Duodenal mucosa (tissue), 2 donors: ENCODE data around the gene HLA-DQA2.
"Not testable (repeated sequence)": the region's sequence is repeated elsewhere in the genome, so short reads cannot be mapped to it uniquely, and the experiment has no call there.

Source experiments
- H3K27ac ChIP-seq: one replicate; pipeline ENCODE4 v1.7.0; 2013; ENCODE audit warnings: low read depth, low read length
- H3K27me3 ChIP-seq, 2 donors: one replicate each; pipeline ENCODE4 v1.7.0; 2013; ENCODE audit warnings: low read length in 2 of 2, control low read depth in 1 of 2; ENCODE audit not compliant: insufficient read depth in 2 of 2, control insufficient read depth in 1 of 2
- H3K36me3 ChIP-seq, 2 donors: one replicate each; pipeline ENCODE4 v1.7.0; 2013; ENCODE audit warnings: low read length in 2 of 2, control low read depth in 1 of 2; ENCODE audit not compliant: insufficient read depth in 2 of 2, control insufficient read depth in 1 of 2
- H3K4me1 ChIP-seq, 2 donors: one replicate each; pipeline ENCODE4 v1.7.0; 2013; ENCODE audit warnings: low read length in 2 of 2, control low read depth in 1 of 2; ENCODE audit not compliant: insufficient read depth in 2 of 2, control insufficient read depth in 1 of 2
- H3K4me3 ChIP-seq, 2 donors: one replicate each; pipeline ENCODE4 v1.7.0; 2013; ENCODE audit warnings: low read length in 2 of 2, low read depth in 1 of 2
- H3K9ac ChIP-seq, 2 donors: one replicate each; pipeline ENCODE4 v1.7.0; 2013; ENCODE audit warnings: low read length in 2 of 2, low read depth in 1 of 2
- H3K9me3 ChIP-seq, 2 donors: one replicate each; pipeline ENCODE4 v1.7.0; 2013; ENCODE audit warnings: low read length in 2 of 2, control low read depth in 1 of 2; ENCODE audit not compliant: control insufficient read depth in 1 of 2

The HLA-DQA2 gene

GRCh38 chr6:32741031-32741960 lies at the start of gene HLA-DQA2:
Gene HLA-DQA2, plus strand, starts transcription at chr6:32741391. Its CDS starts 53 bp downstream, at chr6:32741444.
- Histone ChIP-seq H3K27ac (no peak within 1 kb of the TSS), H3K36me3 (no peaks in the 10 kb centered on the region), H3K9ac (no peak within 1 kb of the TSS), H3K4me1 (no peaks in the 10 kb centered on the region), H3K27me3 (peaks cover 5 to 13% of the 10 kb centered on the region in 2 donors), H3K9me3 (no peaks in the 10 kb centered on the region), H3K4me3 (no peak within 1 kb of the TSS)

- H3K27me3 ChIP-seq = no peaks in the 10 kb centered on the region
- H3K4me1 ChIP-seq = no peaks in the 10 kb centered on the region
- no peak overlapping the region for H3K9ac ChIP-seq
- no peak overlapping the region for H3K27ac ChIP-seq
- H3K9me3 ChIP-seq = no peaks in the 10 kb centered on the region
- H3K36me3 ChIP-seq = no peaks in the 10 kb centered on the region
- H3K4me3 ChIP-seq = no peak overlapping the region
Observed at GRCh38 chr6:32692019-32692418, 49.2 kb upstream of the HLA-DQA2 start.

GRCh38 chr6:32697031-32697430 lies 44.2 kb upstream of the HLA-DQA2 start:
- no peak overlapping the region for H3K4me3 ChIP-seq
- H3K4me1 ChIP-seq = no peaks in the 10 kb centered on the region
- no peak overlapping the region for H3K27ac ChIP-seq
- no peaks in the 10 kb centered on the region for H3K27me3 ChIP-seq
- no peaks in the 10 kb centered on the region for H3K36me3 ChIP-seq
- H3K9me3 ChIP-seq = no peaks in the 10 kb centered on the region
- no peak overlapping the region for H3K9ac ChIP-seq

GRCh38 chr6:32700391-32701040 lies 40.7 kb upstream of the HLA-DQA2 start:
- Histone ChIP-seq H3K27me3 (no peaks in the 10 kb centered on the region), H3K4me3 (no peak overlapping the region), H3K4me1 (no peaks in the 10 kb centered on the region), H3K9me3 (no peaks in the 10 kb centered on the region), H3K9ac (no peak overlapping the region), H3K36me3 (no peaks in the 10 kb centered on the region), H3K27ac (no peak overlapping the region)

GRCh38 chr6:32703347-32703746 lies 37.8 kb upstream of the HLA-DQA2 start:
- Histone ChIP-seq H3K9me3 (no peaks in the 10 kb centered on the region), H3K27ac (no peak overlapping the region), H3K4me1 (no peaks in the 10 kb centered on the region), H3K9ac (no peak overlapping the region), H3K36me3 (no peaks in the 10 kb centered on the region), H3K4me3 (no peak overlapping the region), H3K27me3 (no peaks in the 10 kb centered on the region)

- H3K27ac ChIP-seq, H3K27me3 ChIP-seq, H3K9ac ChIP-seq, H3K36me3 ChIP-seq, H3K4me3 ChIP-seq, H3K4me1 ChIP-seq, H3K9me3 ChIP-seq: not testable (repeated sequence)
Observed at GRCh38 chr6:32705164-32705563, 36.0 kb upstream of the HLA-DQA2 start.

GRCh38 chr6:32709625-32710024 lies 31.6 kb upstream of the HLA-DQA2 start:
- Histone ChIP-seq H3K36me3 (no peaks in the 10 kb centered on the region), H3K4me3 (no peak overlapping the region), H3K9me3 (no peaks in the 10 kb centered on the region), H3K27me3 (no peaks in the 10 kb centered on the region), H3K9ac (no peak overlapping the region), H3K4me1 (no peaks in the 10 kb centered on the region), H3K27ac (no peak overlapping the region)

- no peak overlapping the region for H3K4me3 ChIP-seq
- no peak overlapping the region for H3K27ac ChIP-seq
- no peak overlapping the region for H3K9ac ChIP-seq
- H3K27me3 ChIP-seq = no peaks in the 10 kb centered on the region
- H3K36me3 ChIP-seq = no peaks in the 10 kb centered on the region
- no peaks in the 10 kb centered on the region for H3K9me3 ChIP-seq
- H3K4me1 ChIP-seq = no peaks in the 10 kb centered on the region
Observed at GRCh38 chr6:32713241-32713640, 27.9 kb upstream of the HLA-DQA2 start.

- Histone ChIP-seq H3K9me3 (no peaks in the 10 kb centered on the region), H3K9ac (no peak overlapping the region), H3K36me3 (no peaks in the 10 kb centered on the region), H3K27ac (no peak overlapping the region), H3K4me1 (no peaks in the 10 kb centered on the region), H3K27me3 (no peaks in the 10 kb centered on the region), H3K4me3 (no peak overlapping the region)
Observed at GRCh38 chr6:32716396-32716795, 24.8 kb upstream of the HLA-DQA2 start.

- Histone ChIP-seq H3K27ac (no peak overlapping the region), H3K36me3 (no peaks in the 10 kb centered on the region), H3K27me3 (peaks cover 0 to 6% of the 10 kb centered on the region in 2 donors), H3K9ac (no peak overlapping the region), H3K4me3 (no peak overlapping the region), H3K4me1 (no peaks in the 10 kb centered on the region), H3K9me3 (no peaks in the 10 kb centered on the region)
Observed at GRCh38 chr6:32718879-32719278, 22.3 kb upstream of the HLA-DQA2 start.
